Gastrocnemius medialis (tissue), 4 donors: ENCODE data around the gene RGR. TPM values are rescaled to one million over a fixed set of nuclear protein-coding genes. Genes with fewer than 3 reads are reported as not detected.
"Not testable (repeated sequence)": the region's sequence is repeated elsewhere in the genome, so short reads cannot be mapped to it uniquely, and the experiment has no call there.

Experiments
- ATAC-seq, 2 donors: fragments of 150-250 bp; one replicate each; pipeline ENCODE4 v1.9.1; 2016
- DNase-seq, 2 donors: peaks; one replicate each; pipeline ENCODE4 v3.0.0-alpha.2; 2019
- H3K27ac ChIP-seq, 4 donors: fragments of 200-600 bp; sonication (generic); 1 replicate in 1 of 4; 2 replicates in 3 of 4; pipeline ENCODE4 v1.5.1; 2016 to 2018; ENCODE audit warnings: mild to moderate bottlenecking in 2 of 4, moderate library complexity in 1 of 4
- H3K27me3 ChIP-seq, 3 donors: fragments of 200-600 bp; sonication (generic) in 2 of 3; 1 replicate in 1 of 3; 2 replicates in 2 of 3; pipeline versions ENCODE4 v1.5.1 to v1.6.0; 2016 to 2019; ENCODE audit warnings: mild to moderate bottlenecking in 1 of 3, moderate library complexity in 1 of 3
- H3K36me3 ChIP-seq, 2 donors: fragments of 200-600 bp; sonication (generic) in 1 of 2; one replicate each; pipeline ENCODE4 v1.5.1; 2017 to 2018
- H3K4me1 ChIP-seq, 2 donors: fragments of 200-600 bp; sonication (generic) in 1 of 2; one replicate each; pipeline ENCODE4 v1.5.1; 2016 to 2017; ENCODE audit warnings: mild to moderate bottlenecking in 2 of 2
- H3K4me3 ChIP-seq, 4 donors: fragments of 200-600 bp; sonication (generic) in 3 of 4; 1 replicate in 1 of 4; 2 replicates in 3 of 4; pipeline ENCODE4 v1.5.1; 2016 to 2019; ENCODE audit warnings: mild to moderate bottlenecking in 2 of 4
- H3K9me3 ChIP-seq, 3 donors: fragments of 200-600 bp; sonication (generic) in 2 of 3; 1 replicate in 1 of 3; 2 replicates in 2 of 3; pipeline ENCODE4 v1.5.1; 2016 to 2019
- POLR2A ChIP-seq, 2 donors: fragments of 450-650 bp; IDR thresholded peaks; one replicate each; pipeline ENCODE4 v1.6.1; 2017; ENCODE audit warnings: antibody characterized with exemption in 2 of 2, mild to moderate bottlenecking in 2 of 2, moderate library complexity in 2 of 2
- in situ Hi-C, 4 donors: fragments of 200-750 bp; cut with MboI; loops; one replicate each; pipeline versions ENCODE4 v1.15.0 to v1.8.0; 2017; ENCODE audit warnings: low sequenced_read_pairs in 4 of 4
- intact Hi-C: fragments of 100-400 bp; cut with DNase I; formaldehyde crosslinking; loops from one replicate; pipeline ENCODE4 v1.15.1; 2023; ENCODE audit warnings: low total_unique reads
- total RNA-seq, 4 donors: library from RNA; depleted of rRNA; stranded (reverse); fragments of >200 nt; gene quantifications; one replicate each; pipeline versions ENCODE4 v1.1.0 to v1.2.3, GENCODE V29; 2016
- TF ChIP-seq, protein P1 (sequence below), 5 experiments: fragments of 450-650 bp in 3 of 5; fragments of 200-600 bp in 2 of 5; sonication (generic) in 2 of 5; IDR thresholded peaks in 4 of 5; conservative IDR thresholded peaks in 1 of 5; 1 replicate in 4 of 5; 2 replicates in 1 of 5; pipeline ENCODE4 v1.5.1; 2016 to 2019; ENCODE audit warnings: antibody characterized with exemption in 5 of 5, mild to moderate bottlenecking in 3 of 5, moderate library complexity in 3 of 5

Gene RGR
- total RNA-seq, 4 donors from 2014 or later: 0.22 TPM; not detected in 3

DNA sequence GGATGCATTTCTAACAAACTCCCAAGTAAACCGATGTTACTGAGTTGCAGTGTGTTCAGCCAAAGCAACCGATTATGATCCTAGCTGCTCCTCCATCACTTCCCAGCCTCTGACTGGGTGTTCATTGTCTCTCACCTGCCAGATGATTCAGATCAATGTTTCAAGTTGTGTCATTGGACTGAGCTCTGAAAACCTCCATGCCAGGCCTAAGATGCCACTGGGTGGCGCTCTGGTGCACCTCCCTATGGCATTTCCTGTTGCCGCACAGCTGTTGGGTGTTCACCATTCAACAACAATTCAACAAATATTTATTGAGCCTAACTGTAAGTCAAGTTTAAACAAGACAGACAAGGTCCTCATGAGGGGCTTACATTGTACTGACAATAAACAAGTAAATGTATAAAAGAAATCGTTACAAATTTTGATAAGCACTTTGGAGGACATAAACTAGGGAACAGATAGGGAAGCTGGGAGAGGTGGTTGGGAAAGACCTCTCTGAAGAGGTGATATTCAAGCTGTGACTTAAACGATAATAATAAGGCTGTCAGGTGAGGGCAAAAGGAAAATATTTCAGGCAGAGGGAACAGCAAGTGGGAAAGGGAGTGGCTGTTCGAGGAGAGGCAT lies 22.8 kb downstream of the RGR start:
- in situ Hi-C loops: loop anchor here in 3 of 4 donors (5.0 to 10.0 kb wide), 4 partner anchors 97 to 265 kb away; no protein-coding TSS in a partner anchor
- no peak for ATAC-seq

DNA sequence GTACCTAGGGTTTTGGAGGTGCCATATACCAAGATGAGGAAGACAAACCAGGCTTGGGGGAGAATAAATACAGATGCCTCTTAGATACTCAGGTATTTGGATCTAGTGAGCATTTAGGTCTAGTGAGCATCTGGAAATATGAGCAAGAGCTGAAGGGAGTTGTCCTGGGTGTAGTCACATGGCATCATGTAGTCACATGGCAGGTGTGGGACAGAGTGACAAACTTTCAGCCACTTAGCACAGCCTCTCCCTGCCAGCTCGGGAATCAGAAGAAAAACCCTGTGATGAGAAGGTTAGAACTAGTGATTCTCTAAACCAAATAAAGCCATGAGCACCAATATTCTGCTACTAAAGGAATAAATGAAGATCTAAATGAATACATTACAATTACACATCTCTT lies 24.3 kb downstream of the RGR start:
- Histone ChIP-seq H3K4me1 (no peaks in the 10 kb centered on the region), H3K36me3 (no peaks in the 10 kb centered on the region), H3K27ac (no peak overlapping the region), H3K9me3 (no peaks in the 10 kb centered on the region), H3K27me3 (peaks cover 0 to 5% (median 5%) of the 10 kb centered on the region in 3 donors), H3K4me3 (no peak overlapping the region)
- in situ Hi-C loops (loop anchor here in 3 of 4 donors (5.0 to 10.0 kb wide), 4 partner anchors 96 to 263 kb away; no protein-coding TSS in a partner anchor), intact Hi-C loops (no loop called here)
- TF ChIP-seq, protein P1, sequence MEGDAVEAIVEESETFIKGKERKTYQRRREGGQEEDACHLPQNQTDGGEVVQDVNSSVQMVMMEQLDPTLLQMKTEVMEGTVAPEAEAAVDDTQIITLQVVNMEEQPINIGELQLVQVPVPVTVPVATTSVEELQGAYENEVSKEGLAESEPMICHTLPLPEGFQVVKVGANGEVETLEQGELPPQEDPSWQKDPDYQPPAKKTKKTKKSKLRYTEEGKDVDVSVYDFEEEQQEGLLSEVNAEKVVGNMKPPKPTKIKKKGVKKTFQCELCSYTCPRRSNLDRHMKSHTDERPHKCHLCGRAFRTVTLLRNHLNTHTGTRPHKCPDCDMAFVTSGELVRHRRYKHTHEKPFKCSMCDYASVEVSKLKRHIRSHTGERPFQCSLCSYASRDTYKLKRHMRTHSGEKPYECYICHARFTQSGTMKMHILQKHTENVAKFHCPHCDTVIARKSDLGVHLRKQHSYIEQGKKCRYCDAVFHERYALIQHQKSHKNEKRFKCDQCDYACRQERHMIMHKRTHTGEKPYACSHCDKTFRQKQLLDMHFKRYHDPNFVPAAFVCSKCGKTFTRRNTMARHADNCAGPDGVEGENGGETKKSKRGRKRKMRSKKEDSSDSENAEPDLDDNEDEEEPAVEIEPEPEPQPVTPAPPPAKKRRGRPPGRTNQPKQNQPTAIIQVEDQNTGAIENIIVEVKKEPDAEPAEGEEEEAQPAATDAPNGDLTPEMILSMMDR (IDR thresholded peaks at IDR 0.05 in 4 of 5, conservative IDR thresholded peaks at IDR 0.05 in 1 of 5): no peak
- TF ChIP-seq POLR2A (IDR thresholded peaks at IDR 0.05): no peak
- no peak for DNase-seq
- no peak for ATAC-seq

More for the DNA sequence above, 22.8 kb downstream of the RGR start:
- Histone ChIP-seq H3K36me3 (no peaks in the 10 kb centered on the region), H3K27me3 (peaks cover 0 to 8% (median 2%) of the 10 kb centered on the region in 3 donors), H3K4me1 (no peaks in the 10 kb centered on the region), H3K9me3 (no peaks in the 10 kb centered on the region), H3K27ac (no peak overlapping the region), H3K4me3 (no peak overlapping the region)
- no peak for DNase-seq
- no peak for TF ChIP-seq POLR2A (IDR thresholded peaks at IDR 0.05)
- TF ChIP-seq, protein P1 (IDR thresholded peaks at IDR 0.05 in 4 of 5, conservative IDR thresholded peaks at IDR 0.05 in 1 of 5): peak in 2 of 5 experiments; percentile 10 to 27
- intact Hi-C loops: no loop called here

DNA sequence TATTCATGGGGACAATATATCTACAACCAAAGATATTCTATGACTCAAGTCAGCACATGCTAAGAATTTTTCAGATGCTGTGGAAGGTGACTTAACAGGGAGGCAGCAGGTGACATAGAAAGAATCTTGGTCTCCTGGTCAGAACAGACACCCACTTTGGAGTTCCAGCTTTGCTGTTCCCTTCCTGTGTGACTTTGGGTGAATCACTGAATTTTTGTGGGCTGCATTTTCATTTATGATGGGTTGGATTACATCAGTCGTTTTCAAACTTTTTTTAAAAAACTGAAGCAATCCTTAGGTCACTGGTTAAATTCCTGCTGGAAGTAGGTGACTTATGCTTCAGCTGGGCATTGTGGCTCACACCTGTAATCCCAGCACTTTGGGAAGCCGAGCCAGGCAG lies 24.9 kb downstream of the RGR start:
- Histone ChIP-seq H3K27ac (no peak overlapping the region), H3K4me1 (no peaks in the 10 kb centered on the region), H3K36me3 (no peaks in the 10 kb centered on the region), H3K4me3 (no peak overlapping the region), H3K27me3 (peaks cover 0 to 5% (median 5%) of the 10 kb centered on the region in 3 donors), H3K9me3 (no peaks in the 10 kb centered on the region)
- intact Hi-C loops: no loop called here
- no peak for ATAC-seq
- in situ Hi-C loops: loop anchor here in 3 of 4 donors (5.0 to 10.0 kb wide), 4 partner anchors 95 to 263 kb away; no protein-coding TSS in a partner anchor
- no peak for TF ChIP-seq POLR2A (IDR thresholded peaks at IDR 0.05)
- TF ChIP-seq, protein P1 (IDR thresholded peaks at IDR 0.05 in 4 of 5, conservative IDR thresholded peaks at IDR 0.05 in 1 of 5): no peak
- no peak for DNase-seq

DNA sequence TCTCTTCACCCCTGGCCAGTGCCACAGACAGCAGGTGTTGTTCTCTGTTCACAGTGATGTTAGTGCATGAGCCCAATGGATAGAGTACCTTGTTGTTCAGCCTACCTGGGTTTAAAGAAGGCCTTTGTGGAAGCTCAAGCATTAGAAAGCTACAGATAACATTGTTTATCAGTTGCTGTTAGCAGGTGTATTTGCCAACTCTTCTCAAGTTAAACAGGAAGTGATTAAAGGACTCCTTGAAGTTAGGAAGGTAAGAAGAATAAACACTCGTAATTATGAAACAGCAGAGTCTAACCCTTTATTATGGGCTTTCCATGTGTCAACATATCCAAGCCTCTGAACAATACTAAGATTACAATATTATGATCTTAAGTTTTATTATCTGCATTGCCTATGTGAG lies 25.9 kb downstream of the RGR start:
- Histone ChIP-seq H3K4me1 (no peaks in the 10 kb centered on the region), H3K4me3 (no peak overlapping the region), H3K9me3 (no peaks in the 10 kb centered on the region), H3K36me3 (no peaks in the 10 kb centered on the region), H3K27ac (no peak overlapping the region), H3K27me3 (peaks cover 0 to 5% (median 5%) of the 10 kb centered on the region in 3 donors)
- DNase-seq: no peak
- intact Hi-C loops: no loop called here
- no peak for TF ChIP-seq POLR2A (IDR thresholded peaks at IDR 0.05)
- TF ChIP-seq, protein P1 (IDR thresholded peaks at IDR 0.05 in 4 of 5, conservative IDR thresholded peaks at IDR 0.05 in 1 of 5): no peak
- ATAC-seq: no peak
- in situ Hi-C loops: no loop called here

DNA sequence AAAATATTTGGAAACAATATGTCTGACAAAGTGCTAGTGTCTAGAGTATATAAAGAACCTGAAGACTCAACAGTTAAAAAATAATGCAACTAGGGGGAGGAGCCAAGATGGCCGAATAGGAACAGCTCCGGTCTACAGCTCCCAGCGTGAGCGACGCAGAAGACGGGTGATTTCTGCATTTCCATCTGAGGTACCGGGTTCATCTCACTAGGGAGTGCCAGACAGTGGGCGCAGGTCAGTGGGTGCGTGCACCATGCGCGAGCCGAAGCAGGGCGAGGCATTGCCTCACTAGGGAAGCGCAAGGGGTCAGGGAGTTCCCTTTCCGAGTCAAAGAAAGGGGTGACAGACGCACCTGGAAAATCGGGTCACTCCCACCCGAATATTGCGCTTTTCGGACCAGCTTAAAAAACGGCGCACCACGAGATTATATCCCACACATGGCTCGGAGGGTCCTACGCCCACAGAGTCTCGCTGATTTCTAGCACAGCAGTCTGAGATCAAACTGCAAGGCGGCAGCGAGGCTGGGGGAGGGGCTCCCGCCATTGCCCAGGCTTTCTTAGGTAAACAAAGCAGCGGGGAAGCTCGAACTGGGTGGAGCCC lies 35.1 kb downstream of the RGR start:
- DNase-seq, H3K4me1 ChIP-seq, in situ Hi-C loops, H3K9me3 ChIP-seq, H3K4me3 ChIP-seq, H3K36me3 ChIP-seq, H3K27ac ChIP-seq, H3K27me3 ChIP-seq, intact Hi-C loops, ATAC-seq: not testable (repeated sequence)
